Fibroblast of skin of scalp (primary cell): ENCODE results near the gene UBL4B.

Experiments used
- DNase-seq: peaks from one replicate; pipeline ENCODE4 v3.0.0-alpha.2; 2013

UBL4B gene

DNA sequence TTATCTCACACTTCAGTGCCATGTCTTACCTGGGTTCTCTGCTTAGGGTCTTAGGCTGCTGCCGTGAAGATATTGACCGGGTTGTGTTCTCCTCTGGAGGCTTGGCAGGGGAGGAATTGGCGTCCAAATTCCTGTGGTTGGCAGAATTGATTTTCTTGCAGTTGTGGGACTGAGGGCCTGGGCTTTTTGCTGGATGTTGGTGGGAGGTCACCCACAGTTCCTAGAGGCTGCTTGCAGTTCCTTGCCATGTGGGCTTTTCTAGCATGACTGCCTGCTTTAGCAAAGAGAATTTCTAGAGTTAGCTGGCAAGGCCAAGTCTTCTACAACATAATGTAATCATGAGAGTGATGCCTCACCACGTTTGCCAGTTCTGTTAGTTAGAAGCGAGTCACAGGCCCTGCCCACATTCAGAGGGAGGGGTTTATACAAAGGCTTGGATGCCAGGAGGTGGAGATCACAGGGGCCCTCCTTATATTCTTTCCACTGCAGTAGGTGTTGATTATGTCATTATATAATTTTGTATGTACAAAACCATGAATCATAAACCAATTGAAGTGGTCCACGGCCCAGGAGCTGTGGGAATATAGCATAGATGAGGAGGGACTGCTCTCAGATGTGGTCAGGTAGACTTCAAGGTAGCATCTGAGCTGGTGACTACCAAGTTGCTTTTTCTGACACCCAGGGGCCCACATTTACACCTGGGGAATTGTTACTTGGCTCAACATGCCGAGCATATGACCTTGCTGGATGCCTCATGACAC is 6.6 kb downstream of the UBL4B start:
- peak; percentile 13 for DNase-seq

- no peak for DNase-seq
Measured at GRCh38 chr1:110119843-110120242, 7.6 kb downstream of the UBL4B start.

GRCh38 chr1:110120960-110121561 is 8.8 kb downstream of the UBL4B start:
- no peak for DNase-seq

- DNase-seq, result peak; percentile 53
Measured at GRCh38 chr1:110123224-110123623, 11.0 kb downstream of the UBL4B start.

DNA sequence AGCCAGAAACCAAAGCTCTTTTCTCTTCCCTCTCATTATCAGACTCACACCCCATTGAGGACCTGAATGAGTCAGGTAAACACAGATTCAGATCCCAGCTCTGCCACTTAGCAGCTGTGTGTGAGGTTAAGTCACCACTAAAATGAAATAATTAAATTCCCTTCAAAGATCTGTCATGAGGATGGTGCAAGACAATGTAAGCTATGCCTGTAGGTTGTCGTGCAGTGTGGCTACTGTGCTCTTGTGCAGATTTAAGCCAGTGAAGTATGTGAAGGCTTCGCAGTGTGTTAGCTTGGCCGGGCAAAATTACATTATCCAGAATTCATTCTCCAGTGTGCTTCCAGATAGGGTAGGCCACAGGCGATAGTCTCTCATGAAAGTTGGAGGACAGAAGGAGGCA is 13.6 kb downstream of the UBL4B start:
- no peak for DNase-seq

DNA sequence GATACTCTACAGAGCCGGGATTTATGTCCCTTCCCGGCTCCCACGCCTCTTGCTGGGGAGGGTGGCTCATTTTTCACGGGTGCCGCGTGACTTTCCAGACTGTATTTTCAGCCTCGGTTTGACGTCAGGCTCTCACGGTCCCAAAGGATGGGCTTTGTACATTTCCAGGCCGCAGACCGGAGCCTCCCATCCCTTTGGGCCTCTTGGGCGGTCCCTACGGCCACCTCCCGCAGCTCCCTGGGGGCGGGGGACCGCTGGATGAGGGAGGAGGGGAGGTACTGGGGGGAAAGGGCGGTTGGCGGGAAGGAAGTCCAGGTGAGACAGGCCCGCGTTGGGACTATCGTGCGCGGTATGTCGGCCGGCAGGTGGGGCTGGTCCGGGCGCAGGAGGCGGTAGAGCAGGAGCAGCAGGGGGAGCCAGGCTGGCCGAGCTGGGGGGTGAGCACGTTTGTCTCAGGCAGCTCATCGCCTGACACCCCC is 17.9 kb downstream of the UBL4B start:
- no peak for DNase-seq

DNA sequence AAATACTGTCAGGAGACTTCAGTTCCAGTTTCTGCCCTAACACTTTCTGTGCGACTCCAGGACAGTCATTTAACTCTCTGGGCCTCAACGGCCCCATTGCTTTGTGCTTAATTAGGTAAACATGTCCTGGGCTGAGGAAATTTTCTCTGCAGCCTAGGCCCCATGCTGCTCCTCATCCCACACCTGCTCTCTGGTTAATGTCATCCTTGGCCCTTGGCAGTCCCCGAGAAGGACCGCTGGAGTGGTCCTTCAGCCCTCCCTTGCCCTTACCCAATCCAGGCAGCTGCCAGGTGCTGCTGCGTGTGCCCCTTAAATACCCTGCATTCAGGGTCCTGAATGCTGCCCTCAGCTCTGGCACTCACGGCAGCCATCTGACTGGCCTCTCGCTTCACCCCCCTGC is 18.7 kb downstream of the UBL4B start:
- DNase-seq, result no peak

GRCh38 chr1:110132682-110133081 is 20.4 kb downstream of the UBL4B start:
- no peak for DNase-seq

DNA sequence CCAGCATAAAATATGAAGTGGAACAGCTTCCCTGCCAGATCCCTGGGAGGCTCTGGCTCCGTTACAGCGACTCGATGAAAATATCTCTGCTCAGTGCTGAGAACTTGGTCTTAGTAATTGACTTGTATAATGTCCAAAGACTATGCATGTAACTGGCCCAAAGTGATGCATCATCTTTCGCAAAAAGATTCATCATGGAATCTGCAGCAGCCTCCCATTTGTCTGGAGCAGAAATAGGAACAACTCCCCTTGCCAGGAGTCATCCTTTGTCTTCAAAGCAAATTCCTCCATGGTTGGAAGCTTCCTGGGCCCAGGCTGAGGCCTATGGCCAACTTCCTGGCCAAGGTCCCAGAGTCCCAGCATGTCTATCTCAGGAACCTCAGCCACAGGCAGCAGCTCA is 21.2 kb downstream of the UBL4B start:
- DNase-seq, result no peak

- no peak for DNase-seq
Measured at GRCh38 chr1:110134050-110134595, 21.9 kb downstream of the UBL4B start.

DNA sequence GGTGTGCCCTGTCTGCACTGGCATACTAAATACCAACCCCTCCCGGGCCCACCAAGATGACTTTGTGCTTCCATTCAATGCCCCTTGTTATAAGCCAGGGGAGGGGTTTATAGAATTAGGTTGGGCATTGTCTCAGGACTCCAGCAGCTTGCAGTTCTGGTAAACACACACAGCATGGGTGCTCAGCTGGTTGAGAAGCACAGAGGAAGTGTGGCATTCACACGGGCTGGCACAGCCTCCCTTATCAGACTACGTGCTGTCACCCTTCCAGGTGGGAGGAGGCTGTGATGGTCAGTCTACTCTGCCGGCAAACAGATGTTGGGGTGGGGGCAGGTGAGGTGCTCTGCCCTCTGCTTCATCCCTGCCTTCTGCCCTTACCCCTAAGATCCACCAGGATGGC is 23.0 kb downstream of the UBL4B start:
- DNase-seq, result no peak

GRCh38 chr1:110135666-110136065 is 23.4 kb downstream of the UBL4B start:
- DNase-seq, result no peak

DNA sequence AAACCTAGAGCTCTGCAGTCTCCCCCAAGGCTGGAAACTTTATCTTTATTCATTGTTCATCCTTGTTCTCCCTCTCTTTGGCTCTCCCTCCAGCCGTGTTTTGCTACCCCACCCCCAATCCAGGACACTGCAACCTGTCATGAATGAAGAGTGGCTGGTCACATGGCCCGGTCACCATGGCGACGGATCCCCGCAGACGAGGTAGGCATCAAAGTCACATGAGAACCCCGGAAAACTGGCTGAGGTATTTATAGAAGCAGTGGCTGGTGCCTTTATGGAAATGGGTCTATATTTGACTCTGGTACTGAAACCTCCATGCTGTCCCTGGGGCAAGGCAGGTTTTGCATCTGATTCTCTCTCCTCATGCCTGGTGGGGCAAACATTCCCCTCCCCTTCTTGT is 24.7 kb downstream of the UBL4B start:
- DNase-seq, result no peak

- no peak for DNase-seq
Measured at GRCh38 chr1:110138956-110139355, 26.7 kb downstream of the UBL4B start.

- no peak for DNase-seq
Measured at GRCh38 chr1:110144366-110144765, 32.1 kb downstream of the UBL4B start.

DNA sequence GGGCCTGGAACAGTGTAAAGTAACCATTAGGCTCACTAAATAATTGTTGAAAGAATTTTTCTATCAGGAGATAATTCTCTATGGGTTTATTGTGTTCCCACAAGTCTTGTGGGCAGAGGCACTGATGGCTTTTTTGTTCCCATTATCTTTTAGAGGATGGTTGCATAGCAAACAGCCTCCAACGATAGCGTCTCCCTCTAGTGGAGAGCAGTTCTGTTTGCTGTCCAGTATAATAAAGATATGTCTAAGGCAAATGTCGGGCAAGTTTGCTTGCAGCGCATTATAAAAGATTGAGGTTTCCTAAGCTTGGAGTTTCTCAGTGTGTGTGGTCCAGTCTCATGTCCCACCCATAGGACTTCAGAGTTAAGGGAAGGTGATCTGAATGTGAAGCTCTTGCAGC is 36.7 kb downstream of the UBL4B start:
- no peak for DNase-seq

DNA sequence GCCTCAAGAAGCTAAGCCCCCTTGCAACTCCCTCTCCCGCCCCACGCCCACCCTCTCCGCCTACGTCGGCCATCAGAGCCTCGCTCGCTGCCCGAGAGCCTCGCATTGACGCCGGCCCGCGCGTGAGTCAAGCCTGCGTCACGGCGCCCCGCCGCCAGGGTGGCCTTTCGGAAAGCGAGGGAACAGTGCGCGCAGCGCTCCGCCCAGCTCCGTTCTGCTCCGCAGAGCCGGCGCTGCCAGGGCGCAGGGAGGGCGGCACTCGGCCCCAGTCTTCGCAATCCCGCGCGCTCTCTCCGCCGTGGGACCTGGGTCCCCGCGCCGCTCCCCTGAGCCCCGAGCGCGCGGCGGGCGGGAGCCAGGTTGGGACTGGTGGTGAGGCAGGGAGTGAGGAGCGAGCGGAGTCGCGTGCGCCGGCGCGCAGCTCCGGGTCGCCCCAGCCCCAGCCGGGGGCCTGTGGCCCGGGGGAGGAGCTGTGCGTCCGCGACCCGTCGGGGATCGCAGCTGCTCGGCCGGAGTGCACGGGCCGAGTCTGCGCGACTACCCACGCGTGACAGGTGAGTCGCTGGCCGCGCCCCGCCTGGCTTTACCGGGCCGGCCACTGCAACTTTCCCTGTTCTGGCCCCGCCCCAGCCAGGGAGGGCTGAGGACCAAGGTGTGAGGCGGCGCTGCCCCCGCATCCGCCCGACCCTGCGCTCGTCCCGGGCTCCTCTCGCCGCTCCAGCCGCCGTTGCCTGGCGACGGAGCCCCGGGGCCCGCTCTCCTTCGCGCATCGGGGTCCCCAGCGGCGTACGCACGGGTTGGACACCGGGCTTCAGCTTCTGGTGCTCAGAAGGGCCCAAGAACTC is 38.3 kb downstream of the UBL4B start, which contains the start of gene SLC6A17:
TSS of gene SLC6A17 (plus strand) at position 165 of the 845 bp plus-strand sequence. CDS start 16,436 bp downstream, outside the sequence.
- DNase-seq, result peak; percentile 36

GRCh38 chr1:110151175-110151669 is 39.0 kb downstream of the UBL4B start:
- DNase-seq, result no peak

DNA sequence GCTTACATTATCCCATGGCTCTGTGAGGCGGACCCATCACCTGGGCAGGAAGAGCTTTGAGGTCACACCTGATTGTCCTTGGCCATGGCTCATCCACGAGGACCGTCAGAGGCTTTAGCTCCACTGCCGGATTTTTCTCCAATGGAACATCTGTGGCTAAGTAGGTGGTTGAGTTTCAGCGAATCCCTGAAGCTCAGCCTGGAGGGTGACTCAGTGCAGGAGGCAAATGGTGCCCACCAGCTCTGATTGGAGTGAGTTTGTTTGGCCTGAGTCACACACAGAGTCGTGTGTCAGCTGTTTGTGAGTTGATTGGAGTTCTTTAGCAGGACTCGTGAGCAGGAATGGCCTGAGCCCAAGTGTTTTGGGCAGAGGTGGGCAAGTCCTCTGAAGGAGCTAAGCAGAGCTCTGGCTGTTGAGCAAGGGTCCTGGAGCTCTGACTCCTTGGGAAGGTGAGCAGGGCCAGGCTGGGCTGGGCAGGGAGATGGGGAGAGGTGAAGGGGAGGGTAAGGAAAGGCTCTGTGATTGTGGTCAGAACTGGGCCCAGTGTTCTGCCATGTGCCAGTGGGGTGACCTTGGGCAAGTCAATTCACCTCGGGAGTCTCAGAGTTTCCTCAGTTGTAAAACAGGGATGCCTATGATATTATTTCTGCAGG is 40.0 kb downstream of the UBL4B start:
- peak; percentile 31 for DNase-seq

GRCh38 chr1:110153407-110153950 is 41.2 kb downstream of the UBL4B start:
- no peak for DNase-seq

DNA sequence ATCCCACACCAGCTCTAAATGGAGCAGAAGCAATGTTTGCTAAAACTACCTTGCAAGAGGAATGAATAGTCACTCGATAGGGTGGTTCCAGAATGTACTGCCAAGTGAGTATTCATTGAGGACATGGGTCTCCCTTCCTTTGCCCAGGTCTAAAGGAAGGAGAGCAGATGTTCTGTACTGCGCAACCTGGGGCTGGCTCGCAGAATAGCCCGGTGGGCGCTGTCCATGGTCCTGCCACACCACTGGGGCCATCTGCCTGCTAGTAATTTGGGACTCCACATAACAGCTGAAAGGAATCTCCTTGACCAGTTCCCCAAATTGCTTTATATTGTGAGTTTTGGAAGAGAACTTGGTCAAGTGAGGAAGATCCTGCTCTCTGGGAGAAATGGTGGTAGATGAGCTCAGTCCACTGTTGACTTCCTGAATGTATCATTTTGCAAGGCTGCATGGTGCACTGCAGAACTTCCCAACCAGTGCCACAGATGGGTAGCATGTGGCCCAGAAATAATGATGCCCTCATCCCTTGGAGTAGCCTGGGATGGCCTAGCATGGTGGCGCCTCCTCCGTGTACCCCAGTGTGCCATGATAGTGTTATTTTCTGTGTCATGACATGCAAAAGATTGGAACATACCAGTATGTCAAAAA is 43.8 kb downstream of the UBL4B start:
- peak; percentile 60 for DNase-seq
